ENCODE results near the gene PCDHGA9. TPM values are rescaled to one million over a fixed set of nuclear protein-coding genes. Genes with fewer than 3 reads are reported as not detected.
A peak's percentile ranks its signal among the peaks of the same experiment; 100 is the strongest.

Gene PCDHGA9
- total and polyA plus RNA-seq, 2 of the 8 experiments (the other 6 are each of a cell fraction or from before 2014, with no cell fraction given), result 0.79 to 1.1 TPM

DNA sequence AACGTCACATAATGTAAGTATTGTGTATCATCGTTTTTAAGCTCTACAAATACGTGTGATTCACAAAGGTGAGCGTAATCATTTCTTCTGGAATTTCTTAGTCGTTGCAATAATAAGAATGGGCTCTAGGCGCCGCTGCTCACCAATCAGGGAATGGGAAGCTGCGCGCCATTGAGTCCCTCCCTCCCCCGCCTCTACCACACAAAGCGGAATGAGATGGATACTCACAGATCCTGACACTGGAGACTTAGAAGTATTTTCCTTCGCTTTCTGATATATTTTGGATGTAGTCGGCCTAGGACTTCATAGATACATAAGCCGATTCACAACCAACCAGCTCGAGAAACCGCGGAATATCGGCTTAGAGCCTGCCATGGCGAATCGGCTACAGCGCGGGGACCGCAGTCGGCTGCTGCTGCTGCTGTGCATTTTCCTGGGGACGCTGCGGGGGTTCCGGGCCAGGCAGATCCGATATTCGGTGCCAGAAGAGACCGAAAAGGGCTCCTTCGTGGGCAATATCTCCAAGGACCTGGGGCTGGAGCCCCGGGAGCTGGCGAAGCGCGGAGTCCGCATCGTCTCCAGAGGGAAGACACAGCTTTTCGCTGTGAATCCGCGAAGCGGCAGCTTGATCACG is 18.4 kb downstream of the PCDHGA9 start, which contains the start of gene PCDHGA11:
PCDHGA11 (plus strand) TSS at position 197 of the 634 bp plus-strand sequence; CDS start at position 374, 177 bp downstream.
- Histone ChIP-seq H4K8ac (ENCODE audit: extremely low read depth, insufficient read depth, low read length) (no peak within 1 kb of the TSS), H3K9ac (replicated peaks in 1 of 4; ENCODE audit: extremely low read depth in 1 of 4, low read depth in 3 of 4, low read length in 3 of 4) (no peak within 1 kb of the TSS; a peak in 1 of 7 replicates), H3K4me1 (replicated peaks in 1 of 4; ENCODE audit: control insufficient read depth in 3 of 4, insufficient read depth in 4 of 4, low read length in 3 of 4) (no peaks in the 10 kb centered on the region; a peak in 1 of 7 replicates), H2BK20ac (ENCODE audit: low read length) (no peak within 1 kb of the TSS), H2AK5ac (ENCODE audit: low read depth, low read length) (no peak within 1 kb of the TSS), H4K20me1 (replicated peaks in 1 of 2; ENCODE audit: control insufficient read depth in 1 of 2, insufficient read depth in 2 of 2, low read length in 2 of 2) (no peaks in the 10 kb centered on the region), H4K5ac (ENCODE audit: insufficient read length, low read depth, low read length) (peak within 1 kb of the TSS; percentile 74), H3K4me3 (ENCODE audit: extremely low read depth in 1 of 4, insufficient read depth in 2 of 4, low read depth in 3 of 4, low read length in 4 of 4) (peak within 1 kb of the TSS; percentile 15 to 52 (median 32); a peak in 6 of 8 replicates), H3K27ac (ENCODE audit: low read depth, low read length) (no peak within 1 kb of the TSS), H3K4ac (replicated peaks; ENCODE audit: insufficient read length, low read depth, low read length) (no peak within 1 kb of the TSS), H2BK5ac (ENCODE audit: low read depth, low read length) (no peak within 1 kb of the TSS), H3K36me3 (ENCODE audit: control insufficient read depth in 2 of 4, insufficient read depth in 4 of 4, low read length in 3 of 4) (peaks cover 0 to 27% (median 3%) of the 10 kb centered on the region in 4 experiments; a peak in 3 of 8 replicates), H3K23ac (ENCODE audit: insufficient read length) (no peak within 1 kb of the TSS), H3K18ac (ENCODE audit: extremely low read depth, low read length) (no peak within 1 kb of the TSS), H2AFZ (ENCODE audit: low read length) (no peak within 1 kb of the TSS; the same call in 1 of the 2 replicates), H3K4me2 (ENCODE audit: insufficient read depth in 1 of 2, low read depth in 2 of 2, low read length in 2 of 2) (peak within 1 kb of the TSS; percentile 35 to 48; a peak in 3 of 4 replicates), H2BK15ac (ENCODE audit: low read length) (no peak within 1 kb of the TSS), H2BK120ac (replicated peaks; ENCODE audit: low read depth, low read length) (no peak within 1 kb of the TSS), H4K91ac (replicated peaks; ENCODE audit: insufficient read length, low read length) (no peak within 1 kb of the TSS), H3K79me1 (ENCODE audit: low read depth, low read length) (no peaks in the 10 kb centered on the region), H3K14ac (ENCODE audit: insufficient read length) (no peak within 1 kb of the TSS), H3K56ac (replicated peaks; ENCODE audit: insufficient read length, low read depth, low read length) (no peak within 1 kb of the TSS), H3K79me2 (ENCODE audit: control insufficient read depth in 1 of 2, insufficient read depth in 2 of 2, low read length in 2 of 2) (no peaks in the 10 kb centered on the region; a peak in 1 of 4 replicates), H2BK12ac (ENCODE audit: low read depth, low read length) (no peak within 1 kb of the TSS), H3K23me2 (ENCODE audit: low read depth, low read length) (no peaks in the 10 kb centered on the region), H3K27me3 (replicated peaks in 1 of 4; ENCODE audit: control insufficient read depth in 3 of 4, extremely low read depth in 1 of 4, insufficient read depth in 3 of 4, low read length in 3 of 4) (peaks cover 0 to 12% (median 6%) of the 10 kb centered on the region in 4 experiments; a peak in 4 of 7 replicates), H3K9me3 (ENCODE audit: insufficient read depth in 2 of 2, low read depth in 1 of 2, low read length in 1 of 2) (peaks cover 36 to 39% of the 10 kb centered on the region in 2 experiments)
- ChIA-PET CTCF (ENCODE audit: partially characterized antibody) (interaction anchor here (0.6 to 23.3 kb wide), 53 partner anchors 8 to 335 kb away, joined by 3 to 1236 read pairs (median 5); partner anchors contain the start of genes PCDHB10, PCDHB11, PCDHB14 and PCDHB15), POLR2A (ENCODE audit: partially characterized antibody) (interaction anchor here (1.2 to 2.6 kb wide), 7 partner anchors 12 to 143 kb away, joined by 3 to 14 read pairs (median 7); no protein-coding TSS in a partner anchor)
- FAIRE-seq (peak; percentile 84), DNase-seq (ENCODE audit: low read depth in 1 of 2, low spot score in 2 of 2) (peak in 1 of 2 experiments; percentile 91)
- WGBS, 2 experiments (ENCODE audit: extremely low coverage in 1 of 2, insufficient coverage in 1 of 2, insufficient read length in 1 of 2, insufficient replicate concordance in 2 of 2, low coverage in 1 of 2, low lambda C conversion rate in 2 of 2, missing lambda C conversion rate in 1 of 2), result 67% methylated on average over 40 of the region's 42 CpGs; no CpG with 5 or more reads in 1 of the 2 experiments
- TF ChIP-seq HDAC6 (IDR thresholded peaks at IDR 0.05; ENCODE audit: low read depth, low read length) (no peak), TEAD4 (IDR thresholded peaks at IDR 0.05; ENCODE audit: low read depth, low read length) (peak; percentile 30; the same call in 1 of the 2 replicates), SRF (IDR thresholded peaks at IDR 0.05; ENCODE audit: low read depth, low read length) (no peak), CBX5 (IDR thresholded peaks at IDR 0.05; ENCODE audit: low read depth, low read length) (no peak), POLR2AphosphoS5 (IDR thresholded peaks at IDR 0.05; ENCODE audit: low read depth, low read length) (no peak), BACH1 (IDR thresholded peaks at IDR 0.05; ENCODE audit: low read length) (no peak), SIX5 (IDR thresholded peaks at IDR 0.05; ENCODE audit: low read depth, low read length) (no peak), TCF12 (IDR thresholded peaks at IDR 0.05; ENCODE audit: low read depth, low read length) (no peak), ZNF274 (IDR thresholded peaks at IDR 0.05; ENCODE audit: borderline replicate concordance, extremely low read depth, low read length) (no peak)
- TF ChIP-seq, protein P1, sequence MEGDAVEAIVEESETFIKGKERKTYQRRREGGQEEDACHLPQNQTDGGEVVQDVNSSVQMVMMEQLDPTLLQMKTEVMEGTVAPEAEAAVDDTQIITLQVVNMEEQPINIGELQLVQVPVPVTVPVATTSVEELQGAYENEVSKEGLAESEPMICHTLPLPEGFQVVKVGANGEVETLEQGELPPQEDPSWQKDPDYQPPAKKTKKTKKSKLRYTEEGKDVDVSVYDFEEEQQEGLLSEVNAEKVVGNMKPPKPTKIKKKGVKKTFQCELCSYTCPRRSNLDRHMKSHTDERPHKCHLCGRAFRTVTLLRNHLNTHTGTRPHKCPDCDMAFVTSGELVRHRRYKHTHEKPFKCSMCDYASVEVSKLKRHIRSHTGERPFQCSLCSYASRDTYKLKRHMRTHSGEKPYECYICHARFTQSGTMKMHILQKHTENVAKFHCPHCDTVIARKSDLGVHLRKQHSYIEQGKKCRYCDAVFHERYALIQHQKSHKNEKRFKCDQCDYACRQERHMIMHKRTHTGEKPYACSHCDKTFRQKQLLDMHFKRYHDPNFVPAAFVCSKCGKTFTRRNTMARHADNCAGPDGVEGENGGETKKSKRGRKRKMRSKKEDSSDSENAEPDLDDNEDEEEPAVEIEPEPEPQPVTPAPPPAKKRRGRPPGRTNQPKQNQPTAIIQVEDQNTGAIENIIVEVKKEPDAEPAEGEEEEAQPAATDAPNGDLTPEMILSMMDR (IDR thresholded peaks at IDR 0.05; ENCODE audit: control extremely low read depth in 1 of 3, insufficient read depth in 1 of 3, low read depth in 1 of 3, low read length in 3 of 3), result peak; percentile 59 to 77 (median 75)

Measured in H1 (cell line).